Prostate gland (tissue), 2 donors: ENCODE results near the gene MTA1.

Source experiments
- CTCF ChIP-seq, 4 experiments: fragments of 200-600 bp in 2 of 4; fragments of 450-650 bp in 2 of 4; sonication (generic) in 2 of 4; IDR thresholded peaks; 1 replicate in 3 of 4; 2 replicates in 1 of 4; pipeline ENCODE4 v1.5.1; 2016 to 2019; ENCODE audit warnings: antibody characterized with exemption in 4 of 4, mild to moderate bottlenecking in 2 of 4, moderate library complexity in 2 of 4
- POLR2A ChIP-seq: fragments of 450-650 bp; IDR thresholded peaks from one replicate; pipeline ENCODE4 v1.6.1; 2016; ENCODE audit warnings: antibody characterized with exemption, mild to moderate bottlenecking

GRCh38 chr14:105502446-105503295, 83.0 kb downstream of the MTA1 start:
- TF ChIP-seq POLR2A (no peak), CTCF (IDR thresholded peaks at IDR 0.05) (no peak)
